Colonic mucosa (tissue), 4 donors: ENCODE results near the gene CIB4. TPM values are rescaled to one million over a fixed set of nuclear protein-coding genes. Genes with fewer than 3 reads are reported as not detected.

ENCODE experiments used
- DNase-seq: peaks from one replicate; pipeline ENCODE4 v3.0.0-alpha.2; 2020
- H3K27ac ChIP-seq: fragments of 200-600 bp; one replicate; pipeline ENCODE4 v1.8.0; 2021
- H3K27me3 ChIP-seq: fragments of 200-600 bp; one replicate; pipeline ENCODE4 v1.8.0; 2021
- H3K36me3 ChIP-seq: fragments of 200-600 bp; one replicate; pipeline ENCODE4 v1.8.0; 2021
- H3K4me1 ChIP-seq: fragments of 200-600 bp; one replicate; pipeline ENCODE4 v1.8.0; 2021; ENCODE audit warnings: mild to moderate bottlenecking
- H3K4me3 ChIP-seq: fragments of 200-600 bp; one replicate; pipeline ENCODE4 v1.8.0; 2021
- H3K9ac ChIP-seq, 2 donors: one replicate each; pipeline ENCODE4 v1.7.0; 2013; ENCODE audit warnings: control low read depth in 2 of 2, low read depth in 2 of 2, low read length in 2 of 2
- H3K9me3 ChIP-seq: fragments of 200-600 bp; one replicate; pipeline ENCODE4 v1.8.0; 2021
- intact Hi-C: fragments of 100-400 bp; cut with DNase I; formaldehyde crosslinking; loops from one replicate; pipeline ENCODE4 v1.14.1; 2022
- total RNA-seq, 2 donors: library from RNA; stranded (reverse); fragmentation: NEBNext Ultra II Directional in 1 of 2; extraction: Animal tissue kit (Norgen Biotek cat#: 25700) in 1 of 2; gene quantifications; one replicate each; pipeline ENCODE4 v1.2.1, GENCODE V29; 2021
- TF ChIP-seq, protein P1 (sequence below): fragments of 200-600 bp; IDR thresholded peaks from one replicate; pipeline ENCODE4 v1.8.0; 2022; ENCODE audit warnings: antibody characterized with exemption, mild to moderate bottlenecking
- donor health status: healthy.
- donor health status: DM: no; HTN: no; CAD: no.
- donor health status: DM: no; HTN: no; CAD: no.

The CIB4 gene
- total RNA-seq, 2 donors from 2014 or later: not detected

DNA sequence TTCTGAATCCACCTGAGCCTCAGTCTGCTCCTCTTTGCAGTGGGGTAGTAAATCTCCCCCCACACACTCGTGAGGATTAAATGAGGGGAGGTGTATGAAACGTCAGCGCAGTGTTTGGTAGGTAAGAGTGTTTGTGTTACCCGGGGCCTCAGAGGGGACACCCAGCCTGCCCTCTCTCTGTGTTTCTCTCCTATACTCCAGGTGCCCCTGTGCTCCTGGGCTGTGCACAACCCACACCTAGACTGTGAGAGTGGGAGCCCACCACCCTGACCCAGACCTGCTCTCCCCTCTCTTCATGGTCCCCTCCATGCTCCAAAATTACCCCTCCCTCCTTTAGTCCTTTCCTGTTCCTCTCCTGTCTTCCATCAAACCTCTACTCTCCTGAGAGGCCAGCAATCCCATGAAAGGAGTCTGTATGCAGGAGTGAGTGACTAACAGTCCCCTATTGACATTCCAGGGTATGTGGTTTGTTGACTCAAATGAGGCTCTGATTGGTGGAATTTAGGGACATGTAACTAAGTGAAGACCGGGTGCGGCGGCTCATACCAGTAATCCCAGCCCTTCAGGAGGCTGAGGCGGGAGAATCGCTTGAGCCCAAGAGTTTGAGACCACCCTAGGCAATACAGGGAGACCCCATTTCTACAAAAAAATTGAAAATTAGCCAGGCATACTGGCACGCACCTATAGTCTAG is 10.4 kb downstream of the CIB4 start:
- no peak overlapping the region for H3K27ac ChIP-seq
- no peak overlapping the region for H3K4me3 ChIP-seq
- H3K4me1 ChIP-seq: no peaks in the 10 kb centered on the region
- H3K36me3 ChIP-seq: no peaks in the 10 kb centered on the region
- DNase-seq: no peak
- intact Hi-C loops: no loop called here
- no peak overlapping the region for H3K9ac ChIP-seq
- TF ChIP-seq, protein P1, sequence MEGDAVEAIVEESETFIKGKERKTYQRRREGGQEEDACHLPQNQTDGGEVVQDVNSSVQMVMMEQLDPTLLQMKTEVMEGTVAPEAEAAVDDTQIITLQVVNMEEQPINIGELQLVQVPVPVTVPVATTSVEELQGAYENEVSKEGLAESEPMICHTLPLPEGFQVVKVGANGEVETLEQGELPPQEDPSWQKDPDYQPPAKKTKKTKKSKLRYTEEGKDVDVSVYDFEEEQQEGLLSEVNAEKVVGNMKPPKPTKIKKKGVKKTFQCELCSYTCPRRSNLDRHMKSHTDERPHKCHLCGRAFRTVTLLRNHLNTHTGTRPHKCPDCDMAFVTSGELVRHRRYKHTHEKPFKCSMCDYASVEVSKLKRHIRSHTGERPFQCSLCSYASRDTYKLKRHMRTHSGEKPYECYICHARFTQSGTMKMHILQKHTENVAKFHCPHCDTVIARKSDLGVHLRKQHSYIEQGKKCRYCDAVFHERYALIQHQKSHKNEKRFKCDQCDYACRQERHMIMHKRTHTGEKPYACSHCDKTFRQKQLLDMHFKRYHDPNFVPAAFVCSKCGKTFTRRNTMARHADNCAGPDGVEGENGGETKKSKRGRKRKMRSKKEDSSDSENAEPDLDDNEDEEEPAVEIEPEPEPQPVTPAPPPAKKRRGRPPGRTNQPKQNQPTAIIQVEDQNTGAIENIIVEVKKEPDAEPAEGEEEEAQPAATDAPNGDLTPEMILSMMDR: no peak
- no peaks in the 10 kb centered on the region for H3K27me3 ChIP-seq
- H3K9me3 ChIP-seq: no peaks in the 10 kb centered on the region

DNA sequence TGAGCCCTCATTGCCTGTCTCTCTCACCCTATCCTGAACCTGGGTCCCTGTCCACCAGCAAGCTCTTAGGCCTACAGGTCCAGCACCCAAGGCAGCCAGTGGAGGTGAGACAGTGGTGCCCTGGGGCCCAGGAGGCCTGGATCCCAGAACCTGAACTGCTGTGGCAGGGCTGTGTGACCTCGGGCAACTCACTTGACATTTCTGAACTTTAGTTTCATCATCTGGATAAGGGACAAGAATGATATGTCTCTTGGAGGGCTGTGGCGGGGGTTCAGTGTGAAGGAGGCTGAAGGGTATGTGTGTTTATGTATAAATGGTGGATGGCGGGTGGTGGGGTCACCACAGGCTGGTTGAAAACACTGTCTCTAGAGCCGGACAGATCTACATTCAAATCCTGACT is 10.9 kb downstream of the CIB4 start:
- Histone ChIP-seq H3K9ac (no peak overlapping the region), H3K9me3 (no peaks in the 10 kb centered on the region), H3K4me3 (no peak overlapping the region), H3K27ac (no peak overlapping the region), H3K36me3 (no peaks in the 10 kb centered on the region), H3K4me1 (no peaks in the 10 kb centered on the region), H3K27me3 (no peaks in the 10 kb centered on the region)
- TF ChIP-seq, protein P1: no peak
- DNase-seq: no peak
- intact Hi-C loops: no loop called here

GRCh38 chr2:26629751-26630150 is 11.4 kb downstream of the CIB4 start:
- DNase-seq: no peak
- intact Hi-C loops: no loop called here
- TF ChIP-seq, protein P1: no peak
- H3K4me1 ChIP-seq: no peaks in the 10 kb centered on the region
- H3K9ac ChIP-seq: no peak overlapping the region
- H3K4me3 ChIP-seq: no peak overlapping the region
- no peaks in the 10 kb centered on the region for H3K36me3 ChIP-seq
- H3K9me3 ChIP-seq: no peaks in the 10 kb centered on the region
- H3K27ac ChIP-seq: no peak overlapping the region
- no peaks in the 10 kb centered on the region for H3K27me3 ChIP-seq

- intact Hi-C loops: no loop called here
- Histone ChIP-seq H3K27me3 (no peaks in the 10 kb centered on the region), H3K36me3 (no peaks in the 10 kb centered on the region), H3K9me3 (no peaks in the 10 kb centered on the region), H3K4me3 (no peak overlapping the region), H3K4me1 (no peaks in the 10 kb centered on the region), H3K27ac (no peak overlapping the region), H3K9ac (no peak overlapping the region)
- TF ChIP-seq, protein P1: no peak
- no peak for DNase-seq
These were observed 11.9 kb downstream of the CIB4 start for GRCh38 chr2:26629346-26629630.

- TF ChIP-seq, protein P1: no peak
- Histone ChIP-seq H3K27ac (no peak overlapping the region), H3K9me3 (no peaks in the 10 kb centered on the region), H3K36me3 (no peaks in the 10 kb centered on the region), H3K4me3 (no peak overlapping the region), H3K4me1 (no peaks in the 10 kb centered on the region), H3K27me3 (no peaks in the 10 kb centered on the region), H3K9ac (no peak overlapping the region)
- DNase-seq: no peak
- intact Hi-C loops: no loop called here
These were observed 12.4 kb downstream of the CIB4 start for GRCh38 chr2:26628561-26629345.
